Prostate gland (tissue), 2 donors: ENCODE measurements around the gene ITPR2.

Experiments used
- POLR2A ChIP-seq: fragments of 450-650 bp; IDR thresholded peaks from one replicate; pipeline ENCODE4 v1.6.1; 2016; ENCODE audit warnings: antibody characterized with exemption, mild to moderate bottlenecking
- POLR2AphosphoS5 ChIP-seq: sonication (generic); formaldehyde crosslinking; IDR thresholded peaks from one replicate; pipeline ENCODE4 v1.6.1; 2017; ENCODE audit warnings: antibody characterized with exemption
- TF ChIP-seq, protein P1 (sequence below), 4 experiments: fragments of 200-600 bp in 2 of 4; fragments of 450-650 bp in 2 of 4; sonication (generic) in 2 of 4; IDR thresholded peaks; 1 replicate in 3 of 4; 2 replicates in 1 of 4; pipeline ENCODE4 v1.5.1; 2016 to 2019; ENCODE audit warnings: antibody characterized with exemption in 4 of 4, mild to moderate bottlenecking in 2 of 4, moderate library complexity in 2 of 4

DNA sequence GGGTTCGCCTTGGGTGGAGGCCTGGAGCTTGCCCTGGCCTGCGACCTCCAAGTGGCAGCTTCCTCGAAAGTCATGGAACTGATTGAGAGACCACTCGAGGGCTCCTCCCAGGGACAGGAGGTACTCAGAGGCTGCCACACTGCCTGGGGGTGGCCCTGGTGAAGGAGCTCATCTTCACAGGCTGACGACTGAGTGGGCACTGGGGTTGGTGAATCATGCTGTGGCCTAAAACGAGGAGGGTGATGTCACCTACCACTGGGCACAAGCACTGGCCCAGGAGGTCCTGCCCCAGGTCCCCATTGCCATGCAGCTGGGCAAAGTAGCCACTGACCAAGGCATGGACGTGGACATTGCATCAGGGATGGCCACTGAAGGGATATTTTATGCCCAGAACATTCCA is 32.1 kb downstream of the ITPR2 start:
- TF ChIP-seq, protein P1, sequence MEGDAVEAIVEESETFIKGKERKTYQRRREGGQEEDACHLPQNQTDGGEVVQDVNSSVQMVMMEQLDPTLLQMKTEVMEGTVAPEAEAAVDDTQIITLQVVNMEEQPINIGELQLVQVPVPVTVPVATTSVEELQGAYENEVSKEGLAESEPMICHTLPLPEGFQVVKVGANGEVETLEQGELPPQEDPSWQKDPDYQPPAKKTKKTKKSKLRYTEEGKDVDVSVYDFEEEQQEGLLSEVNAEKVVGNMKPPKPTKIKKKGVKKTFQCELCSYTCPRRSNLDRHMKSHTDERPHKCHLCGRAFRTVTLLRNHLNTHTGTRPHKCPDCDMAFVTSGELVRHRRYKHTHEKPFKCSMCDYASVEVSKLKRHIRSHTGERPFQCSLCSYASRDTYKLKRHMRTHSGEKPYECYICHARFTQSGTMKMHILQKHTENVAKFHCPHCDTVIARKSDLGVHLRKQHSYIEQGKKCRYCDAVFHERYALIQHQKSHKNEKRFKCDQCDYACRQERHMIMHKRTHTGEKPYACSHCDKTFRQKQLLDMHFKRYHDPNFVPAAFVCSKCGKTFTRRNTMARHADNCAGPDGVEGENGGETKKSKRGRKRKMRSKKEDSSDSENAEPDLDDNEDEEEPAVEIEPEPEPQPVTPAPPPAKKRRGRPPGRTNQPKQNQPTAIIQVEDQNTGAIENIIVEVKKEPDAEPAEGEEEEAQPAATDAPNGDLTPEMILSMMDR (IDR thresholded peaks at IDR 0.05): no peak
- TF ChIP-seq POLR2AphosphoS5: no peak
- no peak for TF ChIP-seq POLR2A
